Ovary (tissue), 10 donors: Measurements from ENCODE around the gene NBPF8. TPM values are rescaled to one million over a fixed set of nuclear protein-coding genes. Genes with fewer than 3 reads are reported as not detected.
"Not testable (repeated sequence)": the region's sequence is repeated elsewhere in the genome, so short reads cannot be mapped to it uniquely, and the experiment has no call there.

ENCODE experiments used
- DNase-seq, 5 donors: peaks; one replicate each; pipeline ENCODE4 v3.0.0-alpha.2; 2019 to 2020
- H3K27ac ChIP-seq, 2 donors: fragments of 200-600 bp; one replicate each; pipeline versions ENCODE4 v1.5.1 to v1.8.0; 2019 to 2022
- H3K27me3 ChIP-seq: fragments of 200-600 bp; one replicate; pipeline ENCODE4 v1.8.0; 2022
- H3K36me3 ChIP-seq: fragments of 200-600 bp; sonication (generic); one replicate; pipeline ENCODE4 v1.5.1; 2019
- H3K4me1 ChIP-seq: one replicate; pipeline ENCODE4 v1.8.1; 2013; ENCODE audit warnings: mild to moderate bottlenecking, moderate library complexity; ENCODE audit not compliant: insufficient read depth
- H3K4me3 ChIP-seq: fragments of 200-600 bp; sonication (generic); one replicate; pipeline ENCODE4 v1.5.1; 2017
- H3K9me3 ChIP-seq, 2 donors: fragments of 200-600 bp in 1 of 2; sonication (generic) in 1 of 2; one replicate each; pipeline versions ENCODE4 v1.5.1 to v1.8.1; 2013 to 2019; ENCODE audit warnings: mild to moderate bottlenecking in 1 of 2, moderate library complexity in 1 of 2
- WGBS, 3 donors: extraction: QIAGEN DNeasy Blood & Tissue Kit in 1 of 3; methylation state at CpG; one replicate each; pipeline versions ENCODE4 v1.1.5 to v1.1.7; 2013 to 2017; 5-methylcytosine and 5-hydroxymethylcytosine counted together
- intact Hi-C, 4 donors: fragments of 100-400 bp; cut with DNase I; formaldehyde crosslinking; loops; one replicate each; pipeline versions ENCODE4 v1.11.0 to v1.15.1; 2022 to 2023
- long read RNA-seq, 3 donors: library from polyadenylated mRNA in 2 of 3; unstranded in 2 of 3; transcript quantifications; one replicate each; pipeline ENCODE4 v2.0.0 and lab custom pipeline, GENCODE V29; 2021 to 2026
- polyA plus RNA-seq, 2 donors: library from polyadenylated mRNA; stranded (reverse); fragments of 200-250 nt in 1 of 2; fragments of 350-450 nt in 1 of 2; fragmentation: Illumina TruSeq in 1 of 2; extraction: RNeasy Lipid Tissue Mini Kit (QIAGEN cat#74804) in 1 of 2; gene quantifications; one replicate each; pipeline ENCODE4 v1.2.3, GENCODE V29; 2013 to 2014
- total RNA-seq, 7 donors: library from RNA; depleted of rRNA in 2 of 7; stranded (reverse); fragments of >200 nt in 2 of 7; fragmentation: NEBNext Ultra II Directional in 3 of 7; extraction: Animal tissue kit (Norgen Biotek cat#: 25700) in 3 of 7; gene quantifications; one replicate each; pipeline versions ENCODE4 v1.1.0 to v1.2.4, GENCODE V29; 2016 to 2023
- donor health status: DM: no; HTN: no; CAD: no; lungs with moderate emphysema.
- donor health status: DM: no; HTN: no; CAD: no.
- donor health status: Bipolar disorder and iron deficiency.
- donor health status: DM: yes; HTN: yes; CAD: no.
- donor health status: DM: no; HTN: no; CAD: no.
- donor health status: DM: yes; HTN: yes; CAD: no.

NBPF8 gene
- 10 to 100 TPM in 3 of 7 donors, 1 to 10 TPM in 4; 7.5 to 11.7 (median 9.1) TPM for total RNA-seq
- 10 to 100 TPM; 10.0 to 10.3 TPM for polyA plus RNA-seq
- long read RNA-seq, donor 1, partial matches to known transcripts = 7 of 22 reads
- long read RNA-seq, donor 1, other reads (novel, unspliced or antisense) = 15 of 22 reads
- long read RNA-seq, donor 2 = 0 reads
- long read RNA-seq, donor 3, partial matches to known transcripts = 4 of 13 reads
- long read RNA-seq, donor 3, other reads (novel, unspliced or antisense) = 9 of 13 reads

GRCh38 chr1:120414911-120415480 is at the start of gene NBPF8:
Gene NBPF8 (plus strand): TSS chr1:120415035. CDS start chr1:120436523, 21,488 bp downstream.
- H3K4me3 ChIP-seq = peak within 1 kb of the TSS; percentile 66
- H3K27ac ChIP-seq = peak within 1 kb of the TSS; percentile 49 to 78
- H3K9me3 ChIP-seq, intact Hi-C loops, H3K27me3 ChIP-seq, H3K4me1 ChIP-seq, H3K36me3 ChIP-seq: not testable (repeated sequence)
- 0% methylated on average over 2 to 41 of the region's 64 CpGs; no CpG with 5 or more reads in 1 of the 3 donors for WGBS, 3 donors
- DNase-seq = peak; percentile 64 to 85 (median 72)

GRCh38 chr1:120367709-120368108 is 47.1 kb upstream of the NBPF8 start:
- 88 to 92% (median 91%) methylated on average over 6 of the region's 6 CpGs for WGBS, 3 donors

GRCh38 chr1:120386651-120387050 is 28.2 kb upstream of the NBPF8 start:
- H3K27me3 ChIP-seq, intact Hi-C loops, DNase-seq, H3K4me3 ChIP-seq, H3K36me3 ChIP-seq, H3K27ac ChIP-seq, H3K9me3 ChIP-seq, H3K4me1 ChIP-seq: not testable (repeated sequence)
- WGBS, 3 donors = 90 to 94% (median 92%) methylated on average over 4 to 5 of the region's 5 CpGs

More at GRCh38 chr1:120367709-120368108, 47.1 kb upstream of the NBPF8 start:
- H3K27me3 ChIP-seq, H3K4me3 ChIP-seq, intact Hi-C loops, H3K9me3 ChIP-seq, H3K36me3 ChIP-seq, H3K4me1 ChIP-seq, DNase-seq, H3K27ac ChIP-seq: not testable (repeated sequence)

- H3K27me3 ChIP-seq, H3K27ac ChIP-seq, intact Hi-C loops, H3K4me1 ChIP-seq, H3K4me3 ChIP-seq, H3K36me3 ChIP-seq, H3K9me3 ChIP-seq: not testable (repeated sequence)
- peak in 1 of 5 donors; percentile 39 for DNase-seq
- WGBS, 3 donors = 7 to 28% (median 13%) methylated on average over 9 to 15 of the region's 29 CpGs
Measured at GRCh38 chr1:120388597-120389126, 26.2 kb upstream of the NBPF8 start.

- H3K4me1 ChIP-seq, H3K27me3 ChIP-seq, intact Hi-C loops, H3K4me3 ChIP-seq, H3K9me3 ChIP-seq, H3K36me3 ChIP-seq, H3K27ac ChIP-seq, DNase-seq: not testable (repeated sequence)
- 82 to 89% (median 84%) methylated on average over 4 of the region's 4 CpGs for WGBS, 3 donors
Measured at GRCh38 chr1:120391365-120391764, 23.5 kb upstream of the NBPF8 start.

- H3K36me3 ChIP-seq, H3K4me3 ChIP-seq, intact Hi-C loops, H3K9me3 ChIP-seq, DNase-seq, H3K27ac ChIP-seq, H3K4me1 ChIP-seq, H3K27me3 ChIP-seq: not testable (repeated sequence)
- WGBS, 3 donors = 8 to 15% (median 15%) methylated on average over 6 to 8 of the region's 13 CpGs
Measured at GRCh38 chr1:120393316-120394232, 21.3 kb upstream of the NBPF8 start.

GRCh38 chr1:120405348-120405747 is 9.5 kb upstream of the NBPF8 start:
- WGBS, 3 donors = no CpG with 5 or more reads among the region's 1 CpG
- H3K4me3 ChIP-seq, H3K27ac ChIP-seq, H3K9me3 ChIP-seq, intact Hi-C loops, H3K36me3 ChIP-seq, H3K4me1 ChIP-seq, DNase-seq, H3K27me3 ChIP-seq: not testable (repeated sequence)

- intact Hi-C loops, H3K36me3 ChIP-seq, H3K27ac ChIP-seq, H3K4me1 ChIP-seq, H3K9me3 ChIP-seq, DNase-seq, H3K27me3 ChIP-seq: not testable (repeated sequence)
- WGBS, 3 donors = 3 to 13% (median 12%) methylated on average over 7 to 8 of the region's 16 CpGs
- H3K4me3 ChIP-seq = peak overlapping the region; percentile 66
Measured at GRCh38 chr1:120414451-120414850, 384 bp upstream of the NBPF8 start.

GRCh38 chr1:120415492-120415961 is 692 bp downstream of the NBPF8 start:
- H3K4me1 ChIP-seq, H3K27me3 ChIP-seq, H3K36me3 ChIP-seq, intact Hi-C loops, H3K9me3 ChIP-seq: not testable (repeated sequence)
- peak overlapping the region in 1 of 2 donors; percentile 49 for H3K27ac ChIP-seq
- peak overlapping the region; percentile 66 for H3K4me3 ChIP-seq
- WGBS, 3 donors = 0 to 2% (median 0%) methylated on average over 10 to 21 of the region's 23 CpGs
- peak; percentile 9 to 42 (median 37) for DNase-seq

- DNase-seq, H3K4me3 ChIP-seq, H3K9me3 ChIP-seq, H3K27me3 ChIP-seq, H3K27ac ChIP-seq, intact Hi-C loops, H3K36me3 ChIP-seq, H3K4me1 ChIP-seq: not testable (repeated sequence)
- WGBS, 3 donors = 55 to 79% (median 62%) methylated on average over 7 of the region's 7 CpGs
Measured at GRCh38 chr1:120425063-120425462, 10.2 kb downstream of the NBPF8 start.

GRCh38 chr1:120431626-120432025 is 16.8 kb downstream of the NBPF8 start:
- H3K9me3 ChIP-seq, H3K27ac ChIP-seq, H3K36me3 ChIP-seq, H3K4me3 ChIP-seq, DNase-seq, H3K27me3 ChIP-seq, H3K4me1 ChIP-seq, intact Hi-C loops: not testable (repeated sequence)
- WGBS, 3 donors = 54% methylated on average over 3 of the region's 3 CpGs; no CpG with 5 or more reads in 2 of the 3 donors
